Stimulated activated CD8-positive, alpha-beta memory T cell treated with anti-CD3 and anti-CD28 coated beads, Interleukin-15, amount 100 ng/mL, for 24 hours (primary cell): Measurements from ENCODE around the gene GOLGA6C.
"Not testable (repeated sequence)": the region's sequence is repeated elsewhere in the genome, so short reads cannot be mapped to it uniquely, and the experiment has no call there.

ENCODE experiments used
- DNase-seq: peaks from one replicate; pipeline ENCODE4 v3.0.0-alpha.2; 2020; ENCODE audit warnings: low read depth

The GOLGA6C gene

DNA sequence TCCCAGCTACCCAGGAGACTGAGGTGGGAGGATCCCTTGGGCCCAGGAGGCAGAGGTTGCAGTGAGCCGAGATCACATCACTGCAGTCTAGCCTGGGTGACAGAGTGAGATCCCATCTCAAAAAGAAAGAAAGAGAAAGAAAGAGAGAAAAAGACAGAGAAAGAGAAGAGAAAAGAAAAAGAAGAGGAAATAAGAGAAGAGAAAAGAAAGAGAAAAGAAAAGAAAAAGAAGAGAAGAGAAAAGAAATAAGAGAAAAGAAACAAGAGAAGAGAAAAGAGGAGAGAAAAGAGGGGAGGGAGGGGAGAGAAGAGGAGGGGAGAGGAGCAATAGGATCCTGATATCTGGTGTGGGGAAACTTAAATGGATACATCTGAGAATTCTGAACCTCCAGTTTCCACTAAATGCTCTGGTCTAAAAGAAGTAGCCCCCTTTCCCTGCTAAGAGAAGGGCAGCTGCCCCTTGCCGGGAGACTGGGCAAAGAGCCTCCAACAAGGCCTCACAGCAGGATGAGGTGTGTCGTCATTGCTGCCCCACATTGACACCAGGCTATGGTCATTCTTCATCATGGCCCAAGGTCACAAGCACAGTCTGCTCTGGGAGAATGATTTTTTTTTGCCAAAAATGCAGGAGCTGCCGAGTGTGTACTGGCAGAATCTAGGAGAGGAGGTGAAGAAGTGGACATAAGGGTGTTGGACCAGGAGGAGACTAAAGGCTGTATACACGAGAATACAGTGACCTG is 56.6 kb downstream of the GOLGA6C start:
- no peak for DNase-seq

DNA sequence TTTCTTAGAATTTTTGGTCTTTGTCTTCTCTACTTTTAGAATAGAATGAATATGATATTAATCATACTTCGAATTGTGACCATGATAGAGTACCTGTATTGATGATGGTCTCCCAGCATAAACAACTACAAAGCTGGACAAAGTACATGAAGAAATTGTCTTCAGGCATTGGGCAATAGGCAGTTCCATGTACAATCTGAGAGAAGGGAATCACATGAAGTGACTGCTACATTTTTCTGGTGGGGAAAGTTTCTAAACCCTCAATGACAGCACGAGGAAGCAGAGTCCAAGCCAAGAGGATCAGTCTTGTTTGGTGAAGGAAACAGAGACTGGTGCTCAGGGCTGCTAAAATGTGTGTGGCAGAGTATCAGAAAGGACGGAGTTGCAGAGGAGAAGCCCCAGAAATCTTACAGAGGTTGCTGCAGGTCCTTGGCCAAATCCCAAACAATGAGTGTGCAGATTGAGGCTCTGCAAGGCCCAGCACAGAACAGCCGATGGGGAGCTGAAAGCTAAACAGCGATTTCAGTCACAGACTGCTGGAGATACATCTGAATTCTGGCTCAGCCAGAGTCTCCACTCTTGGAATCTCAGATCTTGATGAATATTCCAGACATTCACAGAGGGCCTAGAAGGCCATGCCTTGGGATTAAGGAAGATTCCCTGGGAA is 61.2 kb downstream of the GOLGA6C start:
- not testable (repeated sequence) for DNase-seq
